PC-9 (cell line): ENCODE measurements around the gene CROT. TPM values are rescaled to one million over a fixed set of nuclear protein-coding genes. Genes with fewer than 3 reads are reported as not detected.
A peak's percentile ranks its signal among the peaks of the same experiment; 100 is the strongest.

Source experiments
- BruUV-seq: library from RNA; stranded (reverse); fragments of 400-500 nt; replicated peaks from 2 replicates; lab custom pipeline; 2021; lab: Mats Ljungman, UMichigan
- CTCF ChIA-PET: fragments of 300-600 bp; sonication (Branson Sonifier 250); formaldehyde crosslinking; loops from one replicate; lab custom pipeline; 2022; ENCODE audit warnings: antibody characterized with exemption; lab: Charles Lee
- POLR2A ChIA-PET: fragments of 300-600 bp; sonication (Branson Sonifier 250); formaldehyde crosslinking; loops from one replicate; lab custom pipeline; 2022; ENCODE audit warnings: antibody characterized with exemption; ENCODE audit not compliant: unreplicated experiment; lab: Charles Lee
- DNase-seq, 2 experiments: peaks; one replicate each; pipeline versions ENCODE4 v3.0.0 to v3.0.0-alpha.2; 2015 to 2022; ENCODE audit warnings: mixed read lengths in 1 of 2
- H2AFZ ChIP-seq: fragments of 200-600 bp; sonication (generic); 2 replicates; pipeline ENCODE4 v1.8.1; 2017; ENCODE audit warnings: antibody characterized with exemption
- H3F3A ChIP-seq: fragments of 200-600 bp; sonication (generic); 2 replicates; pipeline ENCODE4 v1.8.1; 2017; ENCODE audit warnings: antibody characterized with exemption, mild to moderate bottlenecking, low read depth; ENCODE audit not compliant: insufficient read depth
- H3K27ac ChIP-seq: fragments of 200-600 bp; sonication (generic); 2 replicates; pipeline ENCODE4 v1.6.1; 2016; ENCODE audit warnings: mixed run types
- H3K27me3 ChIP-seq: fragments of 200-600 bp; sonication (generic); 2 replicates; pipeline ENCODE4 v1.6.1; 2016; ENCODE audit warnings: low read depth, mixed run types; ENCODE audit not compliant: insufficient read depth
- H3K36me3 ChIP-seq: fragments of 200-600 bp; sonication (generic); 2 replicates; pipeline ENCODE4 v1.6.1; 2016; ENCODE audit warnings: low read depth, mixed run types
- H3K4me1 ChIP-seq: fragments of 200-600 bp; sonication (generic); replicated peaks from 2 replicates; pipeline ENCODE4 v1.6.1; 2016; ENCODE audit warnings: mixed run types; ENCODE audit not compliant: insufficient read depth
- H3K4me2 ChIP-seq: fragments of 200-600 bp; sonication (generic); 2 replicates; pipeline ENCODE4 v1.6.1; 2017; ENCODE audit warnings: mixed run types
- H3K4me3 ChIP-seq: fragments of 200-600 bp; sonication (generic); 2 replicates; pipeline ENCODE4 v1.6.1; 2016; ENCODE audit warnings: mixed run types
- H3K79me2 ChIP-seq: fragments of 200-600 bp; sonication (generic); 2 replicates; pipeline ENCODE4 v1.6.1; 2017; ENCODE audit warnings: low read depth, mixed run types
- H3K9me2 ChIP-seq: fragments of 200-600 bp; sonication (generic); 2 replicates; pipeline ENCODE4 v1.8.1; 2017; ENCODE audit warnings: mild to moderate bottlenecking; ENCODE audit not compliant: insufficient read depth
- H3K9me3 ChIP-seq: fragments of 200-600 bp; sonication (generic); 2 replicates; pipeline ENCODE4 v1.8.1; 2016; ENCODE audit warnings: low read depth; ENCODE audit not compliant: insufficient read depth
- H4K20me1 ChIP-seq: fragments of 200-600 bp; sonication (generic); 2 replicates; pipeline ENCODE4 v1.8.1; 2017; ENCODE audit not compliant: insufficient read depth
- EZH2 ChIP-seq: fragments of 200-600 bp; sonication (generic); IDR thresholded peaks from 2 replicates; pipeline ENCODE4 v1.8.0; 2017; ENCODE audit warnings: antibody characterized with exemption, low read depth
- intact Hi-C: fragments of 100-400 bp; cut with micrococcal nuclease; formaldehyde crosslinking; loops from one replicate; pipeline ENCODE4 v1.10.0; 2022; ENCODE audit not compliant: unreplicated experiment
- total RNA-seq: library from RNA; stranded (reverse); gene quantifications from 2 replicates; pipeline ENCODE4 v1.2.3, GENCODE V29; 2021
- TF ChIP-seq, protein P1 (sequence below): fragments of 200-600 bp; sonication (generic); conservative IDR thresholded peaks from 2 replicates; pipeline ENCODE4 v1.6.1; 2017; ENCODE audit warnings: mixed run types, antibody characterized with exemption, mild to moderate bottlenecking, moderate library complexity

The CROT gene
- total RNA-seq, 1 experiment from 2014 or later = 15.2 TPM

- peaks cover 2% of the 10 kb centered on the region for H3K4me1 ChIP-seq
- ChIA-PET POLR2A (no interaction called here), CTCF (interaction anchor here (0.6 kb wide), 2 partner anchors 193 to 669 kb away, joined by 4 to 11 read pairs; no protein-coding TSS in a partner anchor)
- no peaks in the 10 kb centered on the region for H4K20me1 ChIP-seq
- no peak for DNase-seq
- H3K79me2 ChIP-seq = no peaks in the 10 kb centered on the region
- H3F3A ChIP-seq = peaks cover under 1% of the 10 kb centered on the region; the same call in 1 of the 2 replicates
- H3K27me3 ChIP-seq = no peaks in the 10 kb centered on the region
- no peaks in the 10 kb centered on the region for H3K9me3 ChIP-seq
- no peak overlapping the region for H2AFZ ChIP-seq
- H3K4me3 ChIP-seq = no peak overlapping the region
- intact Hi-C loops = loop anchor here (5.0 kb wide), 1 partner anchor 486 kb away; no protein-coding TSS in a partner anchor
- H3K36me3 ChIP-seq = no peaks in the 10 kb centered on the region
- H3K4me2 ChIP-seq = no peak overlapping the region
- no peaks in the 10 kb centered on the region for H3K9me2 ChIP-seq
- BruUV-seq = no TSS peak
- H3K27ac ChIP-seq = no peak overlapping the region
- no peak for TF ChIP-seq EZH2
- TF ChIP-seq, protein P1, sequence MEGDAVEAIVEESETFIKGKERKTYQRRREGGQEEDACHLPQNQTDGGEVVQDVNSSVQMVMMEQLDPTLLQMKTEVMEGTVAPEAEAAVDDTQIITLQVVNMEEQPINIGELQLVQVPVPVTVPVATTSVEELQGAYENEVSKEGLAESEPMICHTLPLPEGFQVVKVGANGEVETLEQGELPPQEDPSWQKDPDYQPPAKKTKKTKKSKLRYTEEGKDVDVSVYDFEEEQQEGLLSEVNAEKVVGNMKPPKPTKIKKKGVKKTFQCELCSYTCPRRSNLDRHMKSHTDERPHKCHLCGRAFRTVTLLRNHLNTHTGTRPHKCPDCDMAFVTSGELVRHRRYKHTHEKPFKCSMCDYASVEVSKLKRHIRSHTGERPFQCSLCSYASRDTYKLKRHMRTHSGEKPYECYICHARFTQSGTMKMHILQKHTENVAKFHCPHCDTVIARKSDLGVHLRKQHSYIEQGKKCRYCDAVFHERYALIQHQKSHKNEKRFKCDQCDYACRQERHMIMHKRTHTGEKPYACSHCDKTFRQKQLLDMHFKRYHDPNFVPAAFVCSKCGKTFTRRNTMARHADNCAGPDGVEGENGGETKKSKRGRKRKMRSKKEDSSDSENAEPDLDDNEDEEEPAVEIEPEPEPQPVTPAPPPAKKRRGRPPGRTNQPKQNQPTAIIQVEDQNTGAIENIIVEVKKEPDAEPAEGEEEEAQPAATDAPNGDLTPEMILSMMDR = no peak
Measured at GRCh38 chr7:87310790-87311419, 34.6 kb upstream of the CROT start.

DNA sequence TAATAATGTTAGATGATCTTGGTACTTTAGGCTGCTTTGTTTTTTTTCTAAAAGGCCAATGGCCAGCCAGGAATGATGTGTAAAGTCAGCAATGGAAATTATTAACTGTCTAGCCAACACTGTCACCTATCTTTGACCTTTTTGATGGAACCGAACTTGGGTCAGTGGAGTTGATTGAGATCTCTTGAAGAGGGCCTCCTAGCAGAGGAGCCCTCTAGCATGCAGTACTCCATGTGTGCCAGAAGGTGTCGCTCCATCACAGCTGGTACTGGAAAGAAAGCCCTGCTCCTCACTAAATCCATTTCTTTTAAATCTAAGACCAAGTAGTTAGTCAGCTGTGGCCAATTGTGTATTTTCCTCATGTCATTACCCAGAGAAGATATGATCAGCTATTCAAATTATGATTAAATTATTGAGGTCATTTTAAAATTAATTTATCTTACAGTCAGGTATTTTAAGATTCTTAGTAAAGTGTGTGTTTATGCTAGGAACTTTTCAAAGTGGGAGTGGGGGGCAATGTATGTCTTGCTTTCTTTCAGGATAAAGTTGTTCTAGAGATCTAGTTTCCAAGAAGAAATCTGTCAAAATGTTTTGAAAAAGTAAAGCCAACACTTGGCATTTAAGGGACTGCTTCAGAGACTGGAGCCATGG lies 33.1 kb upstream of the CROT start:
- ChIA-PET CTCF (interaction anchor here (0.9 to 1.1 kb wide), 2 partner anchors 104 to 574 kb away, joined by 3 to 4 read pairs; no protein-coding TSS in a partner anchor), POLR2A (no interaction called here)
- no peaks in the 10 kb centered on the region for H3K79me2 ChIP-seq
- no peaks in the 10 kb centered on the region for H3K9me2 ChIP-seq
- peak; percentile 53 for DNase-seq
- no peak overlapping the region for H2AFZ ChIP-seq
- H3K4me2 ChIP-seq = no peak overlapping the region
- H3K4me1 ChIP-seq = peaks cover 16% of the 10 kb centered on the region
- H3K9me3 ChIP-seq = no peaks in the 10 kb centered on the region
- no peaks in the 10 kb centered on the region for H3K27me3 ChIP-seq
- no peaks in the 10 kb centered on the region for H3K36me3 ChIP-seq
- TF ChIP-seq, protein P1 = peak; percentile 98
- TF ChIP-seq EZH2 = no peak
- no peaks in the 10 kb centered on the region for H4K20me1 ChIP-seq
- peaks cover 15% of the 10 kb centered on the region; the same call in 1 of the 2 replicates for H3F3A ChIP-seq
- H3K4me3 ChIP-seq = no peak overlapping the region
- BruUV-seq = no TSS peak
- intact Hi-C loops = loop anchor here (1.0 to 5.0 kb wide), 6 partner anchors 93 to 799 kb away; partner anchors contain the start of gene TMEM243
- H3K27ac ChIP-seq = no peak overlapping the region

DNA sequence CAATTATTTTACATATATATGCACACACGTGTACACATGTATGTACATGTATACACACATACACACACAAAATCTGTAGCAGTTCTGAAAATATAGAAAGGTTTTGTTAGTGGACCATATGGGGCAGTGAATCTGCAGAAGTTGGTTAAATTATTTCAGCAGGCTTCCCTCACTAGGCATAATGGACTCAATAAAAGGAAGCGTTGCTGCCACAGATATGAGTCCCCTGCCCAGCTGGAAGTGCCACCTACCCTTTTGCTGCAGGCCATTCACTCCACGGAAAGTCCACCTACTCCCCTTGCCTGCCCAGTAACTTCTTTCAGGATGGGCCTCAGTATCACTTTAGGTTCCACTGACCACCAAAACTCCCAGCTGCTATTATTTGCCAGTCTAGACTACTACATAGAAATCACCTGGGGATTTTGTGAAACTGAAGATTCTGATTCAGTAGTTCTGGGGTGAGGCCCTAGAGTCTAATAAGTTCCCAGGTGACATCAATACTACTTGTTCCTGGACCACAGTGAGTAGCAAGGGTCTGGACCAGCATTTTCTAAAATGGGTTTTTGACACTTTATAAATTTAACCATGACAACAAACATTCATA lies 29.3 kb upstream of the CROT start:
- no peaks in the 10 kb centered on the region for H4K20me1 ChIP-seq
- H3K9me3 ChIP-seq = no peaks in the 10 kb centered on the region
- ChIA-PET POLR2A (no interaction called here), CTCF (no interaction called here)
- peaks cover 26% of the 10 kb centered on the region for H3F3A ChIP-seq
- peaks cover 39% of the 10 kb centered on the region for H3K4me1 ChIP-seq
- intact Hi-C loops = loop anchor here (5.0 kb wide), 1 partner anchor 81 kb away; no protein-coding TSS in a partner anchor
- peak overlapping the region; percentile 49 for H3K4me2 ChIP-seq
- peak overlapping the region; percentile 67 for H3K27ac ChIP-seq
- TF ChIP-seq, protein P1 = no peak
- no peak for TF ChIP-seq EZH2
- H3K36me3 ChIP-seq = no peaks in the 10 kb centered on the region
- no peaks in the 10 kb centered on the region for H3K27me3 ChIP-seq
- no peaks in the 10 kb centered on the region for H3K9me2 ChIP-seq
- no peak overlapping the region for H3K4me3 ChIP-seq
- no TSS peak for BruUV-seq
- H2AFZ ChIP-seq = no peak overlapping the region
- DNase-seq = no peak
- no peaks in the 10 kb centered on the region for H3K79me2 ChIP-seq
